Left ventricle myocardium inferior (tissue), 1 donor: Measurements from ENCODE around the gene HDAC4. TPM values are rescaled to one million over a fixed set of nuclear protein-coding genes. Genes with fewer than 3 reads are reported as not detected.

Source experiments
- DNase-seq: peaks from one replicate; pipeline ENCODE4 v3.0.0-alpha.2; 2020
- H3K27ac ChIP-seq: fragments of 200-600 bp; replicated peaks from 2 replicates; pipeline ENCODE4 v1.8.0; 2021
- H3K27me3 ChIP-seq: fragments of 200-600 bp; 2 replicates; pipeline ENCODE4 v1.8.0; 2021; ENCODE audit warnings: low read depth
- H3K36me3 ChIP-seq: fragments of 200-600 bp; 2 replicates; pipeline ENCODE4 v1.8.0; 2021
- H3K4me1 ChIP-seq: fragments of 200-600 bp; 2 replicates; pipeline ENCODE4 v1.8.0; 2021
- H3K4me3 ChIP-seq: fragments of 200-600 bp; 2 replicates; pipeline ENCODE4 v1.8.0; 2021; ENCODE audit warnings: mild to moderate bottlenecking, moderate library complexity
- H3K9me3 ChIP-seq: fragments of 200-600 bp; replicated peaks from 2 replicates; pipeline ENCODE4 v1.8.0; 2021
- CTCF ChIP-seq: fragments of 200-600 bp; IDR thresholded peaks from 2 replicates; pipeline ENCODE4 v1.8.0; 2021; ENCODE audit warnings: antibody characterized with exemption, mild to moderate bottlenecking, borderline replicate concordance
- intact Hi-C: fragments of 100-400 bp; cut with micrococcal nuclease; formaldehyde crosslinking; loops from one replicate; pipeline ENCODE4 v1.11.0; 2022
- total RNA-seq: library from RNA; stranded (reverse); fragmentation: NEBNext Ultra II Directional; extraction: Animal tissue kit (Norgen Biotek cat#: 25700); gene quantifications from one replicate; pipeline ENCODE4 v1.2.1, GENCODE V29; 2021
- donor health status: DM: no; HTN: yes; CAD: no; lungs with severe emphysema.

The HDAC4 gene
- total RNA-seq, 1 donor from 2014 or later: 23.9 TPM

DNA sequence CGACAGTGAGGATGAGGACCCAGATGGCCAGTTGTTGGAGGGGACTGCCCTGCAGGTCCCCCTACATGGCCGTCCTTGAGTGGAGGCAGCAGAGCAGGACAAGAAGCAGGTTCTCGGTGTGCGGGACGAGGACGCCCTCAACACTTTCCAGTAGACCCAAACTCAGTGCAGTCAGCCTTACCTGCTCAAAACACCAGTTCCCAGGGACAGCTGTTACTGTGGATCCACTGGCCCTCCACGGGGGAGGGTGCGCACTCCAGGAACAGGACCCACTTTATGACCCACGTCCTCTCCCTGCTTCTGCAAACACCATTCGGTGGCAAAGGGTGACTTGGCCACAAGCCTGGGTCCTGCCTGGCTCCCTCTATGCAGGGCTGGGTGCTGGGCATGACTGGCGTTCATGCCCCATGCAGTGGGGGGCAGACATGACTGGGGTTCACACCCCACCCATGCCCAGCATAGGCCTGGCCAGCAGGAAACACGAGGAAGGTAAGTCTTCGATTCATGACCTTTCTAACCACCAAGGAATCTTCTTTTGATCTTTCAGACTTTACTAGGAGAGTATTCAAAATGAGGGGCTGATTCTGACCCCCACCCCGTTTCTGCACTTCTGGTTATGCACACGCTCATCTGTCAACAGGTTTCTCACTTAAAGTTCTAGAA lies 233.7 kb downstream of the HDAC4 start:
- no peak for TF ChIP-seq CTCF
- H3K4me3 ChIP-seq: no peak overlapping the region
- H3K4me1 ChIP-seq: peaks cover 26% of the 10 kb centered on the region
- peaks cover 35% of the 10 kb centered on the region for H3K36me3 ChIP-seq
- no peaks in the 10 kb centered on the region for H3K27me3 ChIP-seq
- H3K9me3 ChIP-seq: peaks cover 17% of the 10 kb centered on the region
- peak; percentile 7 for DNase-seq
- H3K27ac ChIP-seq: no peak overlapping the region
- intact Hi-C loops: no loop called here

DNA sequence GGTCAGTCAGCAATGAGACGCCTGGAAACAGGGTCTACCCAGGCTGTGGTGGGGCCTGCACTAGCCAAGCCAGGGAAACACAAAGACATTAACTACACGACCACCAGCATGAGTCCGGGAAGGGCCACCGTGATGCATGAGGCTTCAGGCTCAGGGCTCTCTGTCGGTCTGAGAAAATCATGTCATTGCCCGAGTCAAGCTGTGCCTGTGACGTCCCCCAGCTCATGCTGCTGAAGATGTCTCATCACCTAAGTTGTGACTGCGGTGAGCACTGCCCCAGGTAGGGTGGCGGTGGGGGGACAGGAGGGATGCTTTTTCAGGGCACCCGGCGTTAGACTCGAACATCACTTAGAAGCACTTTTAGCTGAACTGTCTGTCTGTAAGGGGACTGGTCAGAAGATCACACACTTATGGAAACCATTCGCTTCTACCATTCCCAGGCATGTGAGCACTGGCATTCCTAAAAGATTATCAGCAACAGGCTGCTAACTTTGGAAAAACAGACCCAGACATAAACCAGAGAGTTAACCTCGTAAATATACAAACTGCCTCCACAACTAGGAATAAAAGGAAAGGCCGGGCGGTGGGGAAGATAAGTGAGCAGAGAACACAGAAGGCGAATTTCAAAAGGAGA lies 234.5 kb downstream of the HDAC4 start:
- DNase-seq: peak; percentile 7
- intact Hi-C loops: no loop called here
- H3K4me1 ChIP-seq: peaks cover 26% of the 10 kb centered on the region
- peaks cover 39% of the 10 kb centered on the region for H3K36me3 ChIP-seq
- H3K27ac ChIP-seq: no peak overlapping the region
- H3K9me3 ChIP-seq: peaks cover 9% of the 10 kb centered on the region
- no peak for TF ChIP-seq CTCF
- H3K4me3 ChIP-seq: no peak overlapping the region
- H3K27me3 ChIP-seq: no peaks in the 10 kb centered on the region

- Histone ChIP-seq H3K27ac (no peak overlapping the region), H3K4me1 (peaks cover 26% of the 10 kb centered on the region), H3K27me3 (no peaks in the 10 kb centered on the region), H3K36me3 (peaks cover 42% of the 10 kb centered on the region), H3K9me3 (no peaks in the 10 kb centered on the region), H3K4me3 (no peak overlapping the region)
- no peak for TF ChIP-seq CTCF
- intact Hi-C loops: no loop called here
- peak; percentile 5 for DNase-seq
Measured at GRCh38 chr2:239165206-239165831, 235.5 kb downstream of the HDAC4 start.

GRCh38 chr2:239164335-239164871 lies 236.4 kb downstream of the HDAC4 start:
- Histone ChIP-seq H3K4me1 (peaks cover 19% of the 10 kb centered on the region), H3K27me3 (no peaks in the 10 kb centered on the region), H3K4me3 (no peak overlapping the region), H3K27ac (no peak overlapping the region), H3K36me3 (peaks cover 48% of the 10 kb centered on the region), H3K9me3 (no peaks in the 10 kb centered on the region)
- DNase-seq: no peak
- TF ChIP-seq CTCF: no peak
- intact Hi-C loops: no loop called here

DNA sequence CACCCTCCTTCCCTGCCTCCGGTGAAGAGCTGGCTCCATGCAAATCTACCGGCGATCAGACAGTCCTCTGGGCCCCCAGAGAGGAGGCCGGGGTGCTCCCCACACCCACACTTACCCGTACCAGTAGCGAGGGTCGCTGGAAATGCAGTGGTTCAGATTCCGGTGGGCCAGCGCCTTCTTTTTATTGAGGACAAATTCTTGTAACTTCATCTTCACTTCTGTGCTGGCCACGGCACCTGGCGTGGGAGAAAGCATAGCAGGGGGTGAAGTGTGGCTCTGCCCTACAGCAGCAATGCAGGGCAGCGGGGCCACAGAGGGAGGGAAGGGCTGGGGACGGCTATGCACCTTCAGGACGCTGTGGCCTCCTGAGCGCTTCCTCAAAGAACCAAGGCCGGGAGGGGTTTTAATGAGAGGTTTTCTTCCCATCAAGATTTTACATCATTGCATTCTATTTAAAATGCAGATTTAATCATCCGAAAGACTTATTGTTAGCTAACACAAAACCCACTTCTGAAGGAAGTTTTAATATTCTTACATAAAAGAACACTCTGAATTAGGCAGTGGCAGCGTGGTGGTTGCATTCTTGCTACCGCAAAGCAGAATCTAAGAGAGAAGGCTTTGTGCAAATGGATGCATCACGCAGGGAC lies 237.0 kb downstream of the HDAC4 start:
- Histone ChIP-seq H3K4me1 (peaks cover 15% of the 10 kb centered on the region), H3K36me3 (peaks cover 44% of the 10 kb centered on the region), H3K4me3 (no peak overlapping the region), H3K9me3 (no peaks in the 10 kb centered on the region), H3K27ac (no peak overlapping the region), H3K27me3 (no peaks in the 10 kb centered on the region)
- intact Hi-C loops: no loop called here
- peak; percentile 4 for DNase-seq
- no peak for TF ChIP-seq CTCF
